ENCODE data around the gene NEO1. TPM values are rescaled to one million over a fixed set of nuclear protein-coding genes. Genes with fewer than 3 reads are reported as not detected.
"Not testable (repeated sequence)": the region's sequence is repeated elsewhere in the genome, so short reads cannot be mapped to it uniquely, and the experiment has no call there.

The NEO1 gene
- total RNA-seq, 1 donor: 60.5 TPM

DNA sequence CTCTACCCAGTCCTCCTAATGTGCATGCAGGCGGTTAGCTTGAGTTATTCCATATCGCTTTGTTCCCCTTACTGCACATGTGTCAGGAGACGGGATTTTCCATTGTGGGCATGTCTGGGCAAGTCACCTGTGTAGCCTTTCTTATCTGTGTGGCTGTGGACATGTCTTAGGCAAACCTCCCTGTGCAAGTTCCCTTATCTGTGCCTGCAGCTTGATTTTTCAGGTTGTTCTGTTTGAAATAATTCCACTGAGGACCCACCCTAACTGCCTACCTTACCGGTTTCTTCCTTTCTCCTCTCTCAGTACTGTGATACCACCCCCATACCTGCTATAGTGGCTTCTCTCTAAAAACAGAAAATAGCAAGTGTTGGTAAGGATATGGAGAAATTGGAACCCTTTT is 113.6 kb downstream of the NEO1 start:
- no peak overlapping the region for H3K4me3 ChIP-seq (ENCODE audit: low read depth, low read length)
- DNase-seq (ENCODE audit: low read depth): no peak
- TF ChIP-seq, protein P1, sequence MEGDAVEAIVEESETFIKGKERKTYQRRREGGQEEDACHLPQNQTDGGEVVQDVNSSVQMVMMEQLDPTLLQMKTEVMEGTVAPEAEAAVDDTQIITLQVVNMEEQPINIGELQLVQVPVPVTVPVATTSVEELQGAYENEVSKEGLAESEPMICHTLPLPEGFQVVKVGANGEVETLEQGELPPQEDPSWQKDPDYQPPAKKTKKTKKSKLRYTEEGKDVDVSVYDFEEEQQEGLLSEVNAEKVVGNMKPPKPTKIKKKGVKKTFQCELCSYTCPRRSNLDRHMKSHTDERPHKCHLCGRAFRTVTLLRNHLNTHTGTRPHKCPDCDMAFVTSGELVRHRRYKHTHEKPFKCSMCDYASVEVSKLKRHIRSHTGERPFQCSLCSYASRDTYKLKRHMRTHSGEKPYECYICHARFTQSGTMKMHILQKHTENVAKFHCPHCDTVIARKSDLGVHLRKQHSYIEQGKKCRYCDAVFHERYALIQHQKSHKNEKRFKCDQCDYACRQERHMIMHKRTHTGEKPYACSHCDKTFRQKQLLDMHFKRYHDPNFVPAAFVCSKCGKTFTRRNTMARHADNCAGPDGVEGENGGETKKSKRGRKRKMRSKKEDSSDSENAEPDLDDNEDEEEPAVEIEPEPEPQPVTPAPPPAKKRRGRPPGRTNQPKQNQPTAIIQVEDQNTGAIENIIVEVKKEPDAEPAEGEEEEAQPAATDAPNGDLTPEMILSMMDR (IDR thresholded peaks at IDR 0.05; ENCODE audit: insufficient read depth, low read depth, low read length): no peak

- not testable (repeated sequence) for H3K4me3 ChIP-seq (ENCODE audit: low read depth, low read length); DNase-seq (ENCODE audit: low read depth)
Measured at GRCh38 chr15:73166711-73167110, 114.4 kb downstream of the NEO1 start.

- TF ChIP-seq, protein P1 (IDR thresholded peaks at IDR 0.05; ENCODE audit: insufficient read depth, low read depth, low read length): no peak
- no peak for DNase-seq (ENCODE audit: low read depth)
Measured at GRCh38 chr15:73168487-73168886, 116.2 kb downstream of the NEO1 start.

DNA sequence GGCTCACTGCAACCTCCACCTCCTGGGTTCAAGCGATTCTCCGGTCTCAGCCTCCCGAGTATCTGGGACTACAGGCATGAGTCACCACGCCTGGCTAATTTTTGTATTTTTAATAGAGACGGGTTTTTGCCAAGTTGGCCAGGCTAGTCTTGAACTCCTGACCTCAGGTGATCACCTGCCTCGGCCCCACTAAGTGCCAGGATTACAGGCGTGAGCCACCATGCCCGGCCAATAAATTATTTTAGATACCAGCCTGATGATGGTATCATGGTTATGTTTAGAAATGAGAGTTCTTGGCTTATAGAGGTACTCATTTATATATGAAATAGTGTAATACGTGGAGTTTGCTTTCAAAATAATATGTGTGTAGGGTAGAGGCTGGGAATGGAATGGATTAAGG is 119.4 kb downstream of the NEO1 start:
- TF ChIP-seq, protein P1 (IDR thresholded peaks at IDR 0.05; ENCODE audit: insufficient read depth, low read depth, low read length): no peak
- H3K4me3 ChIP-seq (ENCODE audit: low read depth, low read length): no peak overlapping the region

More at GRCh38 chr15:73168487-73168886, 116.2 kb downstream of the NEO1 start:
- no peak overlapping the region for H3K4me3 ChIP-seq (ENCODE audit: low read depth, low read length)

DNA sequence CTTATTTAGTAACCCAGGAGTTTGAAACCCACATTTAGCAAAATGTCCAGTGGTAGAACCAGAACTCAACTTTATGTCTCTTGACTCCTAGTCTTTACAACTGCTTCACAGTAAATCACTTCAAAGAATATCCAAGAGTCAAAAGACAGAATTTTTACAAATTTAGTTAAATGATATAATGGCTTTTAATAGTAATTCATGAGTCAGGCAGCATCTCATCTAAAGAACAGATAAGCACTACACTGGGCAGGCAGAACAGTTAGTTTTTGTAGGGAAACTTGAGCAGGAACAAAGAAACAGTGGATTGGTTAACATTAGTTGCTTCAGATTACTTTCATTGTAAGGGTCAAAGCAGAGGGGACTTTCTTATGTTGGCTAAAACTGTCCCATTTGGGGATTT is 120.2 kb downstream of the NEO1 start:
- DNase-seq (ENCODE audit: low read depth): no peak
- H3K4me3 ChIP-seq (ENCODE audit: low read depth, low read length): no peak overlapping the region
- TF ChIP-seq, protein P1 (IDR thresholded peaks at IDR 0.05; ENCODE audit: insufficient read depth, low read depth, low read length): no peak

More for the DNA sequence above, 119.4 kb downstream of the NEO1 start:
- DNase-seq (ENCODE audit: low read depth): no peak

DNA sequence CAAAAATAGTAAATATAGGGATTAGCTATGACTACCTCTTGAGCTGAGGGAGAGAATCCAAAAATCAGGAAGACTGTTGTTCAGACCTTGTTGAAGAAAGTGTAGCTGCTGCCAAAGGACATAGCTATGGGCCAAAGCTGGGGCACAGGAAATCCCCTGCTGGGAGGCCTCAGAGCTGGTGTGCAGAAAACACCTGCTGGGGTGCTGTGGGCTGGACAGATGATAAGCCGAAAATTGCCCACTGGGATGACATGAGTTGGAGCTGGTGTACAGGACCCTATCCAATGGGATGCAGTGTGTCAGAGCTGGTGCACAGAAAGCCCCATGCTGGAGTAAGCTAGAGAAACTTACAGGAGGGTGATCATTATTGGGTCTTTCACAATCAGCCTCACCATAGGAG is 121.9 kb downstream of the NEO1 start:
- TF ChIP-seq, protein P1 (IDR thresholded peaks at IDR 0.05; ENCODE audit: insufficient read depth, low read depth, low read length): no peak
- DNase-seq (ENCODE audit: low read depth): no peak
- no peak overlapping the region for H3K4me3 ChIP-seq (ENCODE audit: low read depth, low read length)

DNA sequence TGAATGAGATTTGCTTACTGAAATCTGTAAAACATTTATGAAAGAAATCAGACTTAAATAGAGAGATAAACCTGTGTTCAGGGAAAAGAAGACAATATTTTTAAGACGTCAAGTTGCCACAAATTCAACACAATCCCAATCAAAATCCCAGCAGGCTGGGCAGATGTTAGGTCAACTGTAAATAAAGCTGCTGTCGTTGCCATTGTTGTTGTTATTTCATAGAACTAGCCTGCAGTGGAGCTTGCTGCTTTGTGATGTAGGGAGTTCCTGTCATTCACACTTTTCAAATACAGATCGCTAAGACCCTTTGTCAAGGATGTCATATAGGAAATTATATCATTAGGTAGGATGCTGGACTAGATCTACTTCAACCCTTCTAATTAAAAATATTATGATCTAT is 123.1 kb downstream of the NEO1 start:
- no peak for DNase-seq (ENCODE audit: low read depth)
- TF ChIP-seq, protein P1 (IDR thresholded peaks at IDR 0.05; ENCODE audit: insufficient read depth, low read depth, low read length): no peak
- no peak overlapping the region for H3K4me3 ChIP-seq (ENCODE audit: low read depth, low read length)
